GM19328 (cell line): ENCODE measurements around the gene SLX1A.
"Not testable (repeated sequence)": the region's sequence is repeated elsewhere in the genome, so short reads cannot be mapped to it uniquely, and the experiment has no call there.

Experiments used
- ATAC-seq: cut with Tn5 transposase; IDR thresholded peaks from one replicate; pipeline ENCODE4 v1.9.1; 2021; ENCODE audit warnings: mild to moderate bottlenecking, moderate library complexity; ENCODE audit not compliant: unreplicated experiment

Gene SLX1A

GRCh38 chr16:30217082-30217481, 23.4 kb downstream of the SLX1A start:
- not testable (repeated sequence) for ATAC-seq
